Effector memory CD4-positive, alpha-beta T cell (primary cell): ENCODE measurements around the gene KCNRG.
"Not testable (repeated sequence)": the region's sequence is repeated elsewhere in the genome, so short reads cannot be mapped to it uniquely, and the experiment has no call there.

Experiments
- DNase-seq, 3 donors: peaks; one replicate each; pipeline ENCODE4 v3.0.0-alpha.2; 2020
- H3K27ac ChIP-seq: 2 replicates; pipeline ENCODE4 v1.7.0; 2013; ENCODE audit warnings: mild to moderate bottlenecking, low read length, moderate library complexity; ENCODE audit not compliant: insufficient read depth, poor library complexity, severe bottlenecking
- H3K27me3 ChIP-seq: replicated peaks from 2 replicates; pipeline ENCODE4 v1.7.0; 2013; ENCODE audit warnings: mild to moderate bottlenecking, low read length; ENCODE audit not compliant: insufficient read depth, control insufficient read depth, poor library complexity, severe bottlenecking
- H3K36me3 ChIP-seq: 2 replicates; pipeline ENCODE4 v1.7.0; 2013; ENCODE audit warnings: mild to moderate bottlenecking, low read length, moderate library complexity; ENCODE audit not compliant: control insufficient read depth, insufficient read depth
- H3K4me1 ChIP-seq: 2 replicates; pipeline ENCODE4 v1.7.0; 2013; ENCODE audit warnings: low read length, mild to moderate bottlenecking; ENCODE audit not compliant: control insufficient read depth, insufficient read depth, poor library complexity, severe bottlenecking
- H3K4me3 ChIP-seq: 2 replicates; pipeline ENCODE4 v1.7.0; 2013; ENCODE audit warnings: low read length, low read depth, mild to moderate bottlenecking; ENCODE audit not compliant: insufficient read depth, poor library complexity, severe bottlenecking
- H3K9me3 ChIP-seq: 2 replicates; pipeline ENCODE4 v1.7.0; 2013; ENCODE audit warnings: mild to moderate bottlenecking, low read length, moderate library complexity; ENCODE audit not compliant: control insufficient read depth

The KCNRG gene

GRCh38 chr13:50037788-50038187, 22.5 kb downstream of the KCNRG start:
- Histone ChIP-seq H3K36me3 (no peaks in the 10 kb centered on the region), H3K27me3 (no peaks in the 10 kb centered on the region), H3K27ac (no peak overlapping the region), H3K4me3 (no peak overlapping the region), H3K9me3 (no peaks in the 10 kb centered on the region), H3K4me1 (no peaks in the 10 kb centered on the region)
- DNase-seq: no peak

GRCh38 chr13:50038266-50038665, 23.0 kb downstream of the KCNRG start:
- no peaks in the 10 kb centered on the region for H3K4me1 ChIP-seq
- H3K27ac ChIP-seq: no peak overlapping the region
- no peak overlapping the region for H3K4me3 ChIP-seq
- H3K27me3 ChIP-seq: no peaks in the 10 kb centered on the region
- H3K36me3 ChIP-seq: no peaks in the 10 kb centered on the region
- no peaks in the 10 kb centered on the region for H3K9me3 ChIP-seq
- no peak for DNase-seq

- no peak overlapping the region for H3K27ac ChIP-seq
- H3K9me3 ChIP-seq: no peaks in the 10 kb centered on the region
- H3K4me1 ChIP-seq: no peaks in the 10 kb centered on the region
- H3K4me3 ChIP-seq: no peak overlapping the region
- no peaks in the 10 kb centered on the region for H3K27me3 ChIP-seq
- H3K36me3 ChIP-seq: peaks cover 2% of the 10 kb centered on the region
- DNase-seq: no peak
Measured at GRCh38 chr13:50052478-50052877, 37.2 kb downstream of the KCNRG start.

- Histone ChIP-seq H3K36me3 (peaks cover 2% of the 10 kb centered on the region), H3K27ac (no peak overlapping the region), H3K4me3 (no peak overlapping the region), H3K27me3 (no peaks in the 10 kb centered on the region), H3K9me3 (no peaks in the 10 kb centered on the region), H3K4me1 (no peaks in the 10 kb centered on the region)
- no peak for DNase-seq
Measured at GRCh38 chr13:50053844-50054243, 38.6 kb downstream of the KCNRG start.

- no peaks in the 10 kb centered on the region for H3K27me3 ChIP-seq
- H3K9me3 ChIP-seq: no peaks in the 10 kb centered on the region
- DNase-seq: no peak
- no peaks in the 10 kb centered on the region for H3K4me1 ChIP-seq
- H3K36me3 ChIP-seq: peaks cover 1% of the 10 kb centered on the region
- H3K4me3 ChIP-seq: no peak overlapping the region
- H3K27ac ChIP-seq: no peak overlapping the region
Measured at GRCh38 chr13:50055454-50055853, 40.2 kb downstream of the KCNRG start.

- Histone ChIP-seq H3K9me3 (no peaks in the 10 kb centered on the region), H3K4me3 (no peak overlapping the region), H3K36me3 (no peaks in the 10 kb centered on the region), H3K27me3 (no peaks in the 10 kb centered on the region), H3K4me1 (no peaks in the 10 kb centered on the region), H3K27ac (no peak overlapping the region)
- no peak for DNase-seq
Measured at GRCh38 chr13:50060718-50061117, 45.5 kb downstream of the KCNRG start.

- H3K36me3 ChIP-seq, H3K27ac ChIP-seq, DNase-seq: not testable (repeated sequence)
Measured at GRCh38 chr13:50062336-50062735, 47.1 kb downstream of the KCNRG start.

GRCh38 chr13:50065712-50066111, 50.5 kb downstream of the KCNRG start:
- Histone ChIP-seq H3K27me3 (no peaks in the 10 kb centered on the region), H3K4me3 (no peak overlapping the region), H3K4me1 (no peaks in the 10 kb centered on the region), H3K36me3 (no peaks in the 10 kb centered on the region), H3K9me3 (no peaks in the 10 kb centered on the region), H3K27ac (no peak overlapping the region)
- DNase-seq: no peak

More at GRCh38 chr13:50062336-50062735, 47.1 kb downstream of the KCNRG start:
- not testable (repeated sequence) for H3K4me3 ChIP-seq, H3K27me3 ChIP-seq, H3K4me1 ChIP-seq, H3K9me3 ChIP-seq

GRCh38 chr13:50068508-50068907, 53.3 kb downstream of the KCNRG start:
- no peaks in the 10 kb centered on the region for H3K9me3 ChIP-seq
- peaks cover 2% of the 10 kb centered on the region for H3K27me3 ChIP-seq
- no peaks in the 10 kb centered on the region for H3K36me3 ChIP-seq
- no peak overlapping the region for H3K27ac ChIP-seq
- no peak for DNase-seq
- H3K4me3 ChIP-seq: no peak overlapping the region
- H3K4me1 ChIP-seq: no peaks in the 10 kb centered on the region

- no peak for DNase-seq
Measured at GRCh38 chr13:50069261-50069660, 54.0 kb downstream of the KCNRG start.

GRCh38 chr13:50070186-50070585, 54.9 kb downstream of the KCNRG start:
- no peaks in the 10 kb centered on the region for H3K9me3 ChIP-seq
- H3K27ac ChIP-seq: no peak overlapping the region
- H3K36me3 ChIP-seq: no peaks in the 10 kb centered on the region
- no peak for DNase-seq
- no peaks in the 10 kb centered on the region for H3K4me1 ChIP-seq
- H3K27me3 ChIP-seq: peaks cover 2% of the 10 kb centered on the region
- no peak overlapping the region for H3K4me3 ChIP-seq

More at GRCh38 chr13:50069261-50069660, 54.0 kb downstream of the KCNRG start:
- Histone ChIP-seq H3K27me3 (peaks cover 2% of the 10 kb centered on the region), H3K27ac (no peak overlapping the region), H3K36me3 (no peaks in the 10 kb centered on the region), H3K4me1 (no peaks in the 10 kb centered on the region), H3K4me3 (no peak overlapping the region), H3K9me3 (no peaks in the 10 kb centered on the region)
